Middle frontal gyrus (tissue), 1 donor: ENCODE results near the gene KCNK16.

Experiments
- DNase-seq: peaks from one replicate; pipeline ENCODE4 v3.0.0-alpha.2; 2015; ENCODE audit warnings: low spot score; ENCODE audit errors: extremely low spot score

Gene KCNK16

GRCh38 chr6:39281312-39281980, 41.1 kb downstream of the KCNK16 start:
- no peak for DNase-seq

GRCh38 chr6:39280247-39280731, 42.2 kb downstream of the KCNK16 start:
- no peak for DNase-seq

- DNase-seq, result no peak
Measured at GRCh38 chr6:39279539-39279938, 43.0 kb downstream of the KCNK16 start.

- no peak for DNase-seq
Measured at GRCh38 chr6:39276379-39276995, 46.0 kb downstream of the KCNK16 start.

- DNase-seq, result no peak
Measured at GRCh38 chr6:39274903-39275302, 47.6 kb downstream of the KCNK16 start.

- no peak for DNase-seq
Measured at GRCh38 chr6:39274471-39274870, 48.0 kb downstream of the KCNK16 start.

GRCh38 chr6:39273406-39273821, 49.1 kb downstream of the KCNK16 start:
- no peak for DNase-seq

GRCh38 chr6:39269961-39270360, 52.5 kb downstream of the KCNK16 start:
- no peak for DNase-seq

- DNase-seq, result no peak
Measured at GRCh38 chr6:39268721-39269120, 53.8 kb downstream of the KCNK16 start.

GRCh38 chr6:39268171-39268570, 54.3 kb downstream of the KCNK16 start:
- no peak for DNase-seq

- DNase-seq, result no peak
Measured at GRCh38 chr6:39266782-39267355, 55.6 kb downstream of the KCNK16 start.

GRCh38 chr6:39266375-39266774, 56.1 kb downstream of the KCNK16 start:
- no peak for DNase-seq
